OCI-LY1 (cell line): ENCODE measurements around the gene CPEB4.
A peak's percentile ranks its signal among the peaks of the same experiment; 100 is the strongest.

ENCODE experiments used
- H2AFZ ChIP-seq: fragments of 200-600 bp; sonication (generic), shearing (Covaris generic); 2 replicates; pipeline ENCODE4 v1.6.0; 2014; ENCODE audit warnings: antibody characterized with exemption, mild to moderate bottlenecking, low read length
- H3F3A ChIP-seq: fragments of 200-600 bp; sonication (generic), shearing (Covaris generic); 2 replicates; pipeline ENCODE4 v1.6.0; 2014; ENCODE audit warnings: mild to moderate bottlenecking, antibody characterized with exemption, low read length, moderate library complexity; ENCODE audit not compliant: insufficient read depth
- H3K27ac ChIP-seq: fragments of 200-600 bp; sonication (generic); 2 replicates; pipeline ENCODE4 v1.5.1; 2014; ENCODE audit warnings: low read length, mixed run types, mild to moderate bottlenecking, low read depth; ENCODE audit not compliant: poor library complexity, severe bottlenecking
- H3K27me3 ChIP-seq: fragments of 200-600 bp; sonication (generic); 2 replicates; pipeline ENCODE4 v1.6.0; 2014; ENCODE audit warnings: antibody characterized with exemption, mild to moderate bottlenecking, low read length, moderate library complexity; ENCODE audit not compliant: insufficient read depth
- H3K36me3 ChIP-seq: fragments of 200-600 bp; sonication (generic); 2 replicates; pipeline ENCODE4 v1.6.1; 2014; ENCODE audit warnings: mild to moderate bottlenecking, antibody characterized with exemption, low read length, moderate library complexity, mixed read lengths; ENCODE audit not compliant: insufficient read depth
- H3K4me1 ChIP-seq: fragments of 200-600 bp; sonication (generic); 2 replicates; pipeline ENCODE4 v1.5.1; 2014; ENCODE audit warnings: mild to moderate bottlenecking, low read length, moderate library complexity; ENCODE audit not compliant: insufficient read depth, severe bottlenecking
- H3K4me2 ChIP-seq: fragments of 200-600 bp; sonication (generic), shearing (Covaris generic); 2 replicates; pipeline ENCODE4 v1.6.1; 2014; ENCODE audit warnings: low read length
- H3K4me3 ChIP-seq: fragments of 200-600 bp; sonication (generic); 2 replicates; pipeline ENCODE4 v1.5.1; 2014; ENCODE audit warnings: low read length, low read depth, mild to moderate bottlenecking, mixed read lengths; ENCODE audit not compliant: poor library complexity, severe bottlenecking
- H3K79me2 ChIP-seq: fragments of 200-600 bp; shearing (Covaris generic); 2 replicates; pipeline ENCODE4 v1.6.1; 2016; ENCODE audit warnings: mixed run types, low read length, mixed read lengths; ENCODE audit not compliant: insufficient read depth
- H3K9ac ChIP-seq: fragments of 200-600 bp; sonication (generic), shearing (Covaris generic); 2 replicates; pipeline ENCODE4 v1.6.1; 2014; ENCODE audit warnings: mild to moderate bottlenecking, low read length, mixed read lengths
- H3K9me2 ChIP-seq: fragments of 200-600 bp; sonication (generic), shearing (Covaris generic); 2 replicates; pipeline ENCODE4 v1.6.1; 2014; ENCODE audit warnings: low read depth, mild to moderate bottlenecking, low read length, mixed read lengths
- H3K9me3 ChIP-seq: fragments of 200-600 bp; shearing (Covaris generic); 2 replicates; pipeline ENCODE4 v1.6.1; 2014; ENCODE audit warnings: low read length, mixed read lengths
- H4K20me1 ChIP-seq: fragments of 200-600 bp; sonication (generic), shearing (Covaris generic); 2 replicates; pipeline ENCODE4 v1.6.0; 2016; ENCODE audit warnings: mild to moderate bottlenecking, low read length; ENCODE audit not compliant: insufficient read depth
- EZH2 ChIP-seq: fragments of 200-600 bp; sonication (generic), shearing (Covaris generic); IDR thresholded peaks from 2 replicates; pipeline ENCODE4 v1.8.0; 2017; ENCODE audit warnings: borderline replicate concordance, mixed run types, mild to moderate bottlenecking, antibody characterized with exemption, low read length, moderate library complexity, mixed read lengths
- TF ChIP-seq, protein P1 (sequence below): fragments of 200-600 bp; sonication (generic), shearing (Covaris generic); IDR thresholded peaks from 2 replicates; pipeline ENCODE4 v1.5.1; 2017; ENCODE audit warnings: mild to moderate bottlenecking, antibody characterized with exemption, low read length, moderate library complexity, mixed read lengths

CPEB4 gene

DNA sequence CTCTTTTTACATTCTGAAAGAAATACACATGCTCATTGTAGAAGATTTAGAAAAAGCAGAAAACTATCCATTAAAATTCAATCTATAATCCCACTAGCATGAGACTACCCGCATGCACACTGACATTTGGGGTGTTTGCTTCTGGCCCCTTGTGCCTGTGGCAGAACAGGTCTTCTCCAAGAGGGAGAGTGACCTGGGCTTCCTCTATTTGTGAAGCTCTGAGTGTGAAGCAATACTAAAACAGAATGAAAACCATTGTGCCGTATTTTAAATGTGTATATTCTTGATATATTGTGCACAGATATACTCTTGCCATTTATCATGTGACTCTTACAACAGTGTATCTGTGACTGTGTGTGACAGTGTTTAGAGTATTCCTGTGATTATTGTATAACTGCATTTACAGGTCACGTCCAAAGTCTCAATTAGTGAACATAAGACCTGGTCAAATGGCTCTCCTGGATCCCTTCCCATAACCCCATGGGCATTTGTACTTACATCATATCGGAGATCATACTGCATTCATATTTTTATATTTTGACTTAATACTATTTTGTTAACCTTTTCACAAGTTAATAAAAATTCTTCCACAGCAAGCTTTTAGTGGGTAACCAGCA is 14.7 kb upstream of the CPEB4 start:
- H3K4me3 ChIP-seq = no peak overlapping the region
- H3K27ac ChIP-seq = no peak overlapping the region
- TF ChIP-seq EZH2 = no peak
- TF ChIP-seq, protein P1, sequence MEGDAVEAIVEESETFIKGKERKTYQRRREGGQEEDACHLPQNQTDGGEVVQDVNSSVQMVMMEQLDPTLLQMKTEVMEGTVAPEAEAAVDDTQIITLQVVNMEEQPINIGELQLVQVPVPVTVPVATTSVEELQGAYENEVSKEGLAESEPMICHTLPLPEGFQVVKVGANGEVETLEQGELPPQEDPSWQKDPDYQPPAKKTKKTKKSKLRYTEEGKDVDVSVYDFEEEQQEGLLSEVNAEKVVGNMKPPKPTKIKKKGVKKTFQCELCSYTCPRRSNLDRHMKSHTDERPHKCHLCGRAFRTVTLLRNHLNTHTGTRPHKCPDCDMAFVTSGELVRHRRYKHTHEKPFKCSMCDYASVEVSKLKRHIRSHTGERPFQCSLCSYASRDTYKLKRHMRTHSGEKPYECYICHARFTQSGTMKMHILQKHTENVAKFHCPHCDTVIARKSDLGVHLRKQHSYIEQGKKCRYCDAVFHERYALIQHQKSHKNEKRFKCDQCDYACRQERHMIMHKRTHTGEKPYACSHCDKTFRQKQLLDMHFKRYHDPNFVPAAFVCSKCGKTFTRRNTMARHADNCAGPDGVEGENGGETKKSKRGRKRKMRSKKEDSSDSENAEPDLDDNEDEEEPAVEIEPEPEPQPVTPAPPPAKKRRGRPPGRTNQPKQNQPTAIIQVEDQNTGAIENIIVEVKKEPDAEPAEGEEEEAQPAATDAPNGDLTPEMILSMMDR = no peak
- H3F3A ChIP-seq = no peaks in the 10 kb centered on the region
- H3K9me3 ChIP-seq = no peaks in the 10 kb centered on the region
- H3K9ac ChIP-seq = no peak overlapping the region
- H3K4me2 ChIP-seq = no peak overlapping the region
- H3K27me3 ChIP-seq = no peaks in the 10 kb centered on the region
- H3K4me1 ChIP-seq = peaks cover 43% of the 10 kb centered on the region
- no peak overlapping the region for H2AFZ ChIP-seq
- H3K79me2 ChIP-seq = no peaks in the 10 kb centered on the region
- H3K36me3 ChIP-seq = no peaks in the 10 kb centered on the region
- H4K20me1 ChIP-seq = no peaks in the 10 kb centered on the region
- no peaks in the 10 kb centered on the region for H3K9me2 ChIP-seq

- no peak overlapping the region for H2AFZ ChIP-seq
- H3K79me2 ChIP-seq = no peaks in the 10 kb centered on the region
- H3K27ac ChIP-seq = no peak overlapping the region
- H3K9ac ChIP-seq = no peak overlapping the region
- H3K27me3 ChIP-seq = no peaks in the 10 kb centered on the region
- TF ChIP-seq, protein P1 = no peak
- TF ChIP-seq EZH2 = no peak
- no peak overlapping the region for H3K4me3 ChIP-seq
- no peaks in the 10 kb centered on the region for H4K20me1 ChIP-seq
- no peaks in the 10 kb centered on the region for H3K36me3 ChIP-seq
- no peaks in the 10 kb centered on the region for H3K9me2 ChIP-seq
- H3K4me2 ChIP-seq = no peak overlapping the region
- no peaks in the 10 kb centered on the region for H3F3A ChIP-seq
- H3K4me1 ChIP-seq = peaks cover 45% of the 10 kb centered on the region
- H3K9me3 ChIP-seq = no peaks in the 10 kb centered on the region
Observed at GRCh38 chr5:173875189-173875588, 13.0 kb upstream of the CPEB4 start.

DNA sequence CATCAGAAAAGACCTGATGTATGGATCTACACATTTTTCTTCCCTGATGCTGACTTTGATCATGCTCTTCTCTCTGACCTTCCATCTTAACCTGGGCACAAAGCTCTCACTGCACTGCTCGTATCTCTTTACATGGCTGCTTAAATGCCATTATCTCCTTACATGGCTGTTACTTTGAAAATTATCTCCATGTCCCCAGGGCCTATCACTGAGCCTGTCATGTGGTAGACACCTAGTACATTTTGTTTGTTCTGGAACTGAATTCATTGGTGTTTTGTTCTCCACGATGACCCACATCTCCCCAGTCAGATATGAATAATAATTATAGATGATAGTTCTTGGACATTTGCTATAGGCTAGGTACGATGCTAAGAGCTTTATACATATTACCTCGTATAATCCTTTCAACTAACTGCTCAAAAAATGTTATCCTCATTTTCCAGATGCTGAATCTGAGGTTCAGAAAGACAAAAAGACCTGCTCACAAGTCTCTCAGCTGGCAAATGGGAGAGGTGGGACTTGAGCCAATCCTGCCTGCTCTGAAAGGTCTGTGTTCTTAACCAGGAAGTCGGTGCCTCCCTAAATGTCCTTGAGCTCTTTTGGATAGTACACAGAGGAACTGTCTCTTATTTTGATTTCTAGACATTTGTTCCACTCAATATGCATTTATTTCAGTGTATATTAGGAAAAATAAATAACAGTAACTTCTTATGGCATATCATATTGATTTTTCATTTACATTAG is 9.8 kb upstream of the CPEB4 start:
- no peak overlapping the region for H3K27ac ChIP-seq
- H3K27me3 ChIP-seq = no peaks in the 10 kb centered on the region
- no peaks in the 10 kb centered on the region for H3K9me3 ChIP-seq
- H3K36me3 ChIP-seq = no peaks in the 10 kb centered on the region
- no peaks in the 10 kb centered on the region for H3K79me2 ChIP-seq
- H2AFZ ChIP-seq = peak overlapping the region; percentile 80
- H3K4me1 ChIP-seq = peaks cover 25% of the 10 kb centered on the region
- H3K4me3 ChIP-seq = no peak overlapping the region
- H3F3A ChIP-seq = no peaks in the 10 kb centered on the region
- no peak overlapping the region for H3K4me2 ChIP-seq
- no peak overlapping the region for H3K9ac ChIP-seq
- no peak for TF ChIP-seq EZH2
- TF ChIP-seq, protein P1 = no peak
- H4K20me1 ChIP-seq = no peaks in the 10 kb centered on the region
- no peaks in the 10 kb centered on the region for H3K9me2 ChIP-seq
